Measurements from ENCODE around the gene SYCP2L. TPM values are rescaled to one million over a fixed set of nuclear protein-coding genes. Genes with fewer than 3 reads are reported as not detected.

Gene SYCP2L
- total and polyA plus RNA-seq, 9 of the 15 experiments (the other 6 are each of a cell fraction or from before 2014, with no cell fraction given) = 12.4 to 46.9 (median 22.0) TPM

DNA sequence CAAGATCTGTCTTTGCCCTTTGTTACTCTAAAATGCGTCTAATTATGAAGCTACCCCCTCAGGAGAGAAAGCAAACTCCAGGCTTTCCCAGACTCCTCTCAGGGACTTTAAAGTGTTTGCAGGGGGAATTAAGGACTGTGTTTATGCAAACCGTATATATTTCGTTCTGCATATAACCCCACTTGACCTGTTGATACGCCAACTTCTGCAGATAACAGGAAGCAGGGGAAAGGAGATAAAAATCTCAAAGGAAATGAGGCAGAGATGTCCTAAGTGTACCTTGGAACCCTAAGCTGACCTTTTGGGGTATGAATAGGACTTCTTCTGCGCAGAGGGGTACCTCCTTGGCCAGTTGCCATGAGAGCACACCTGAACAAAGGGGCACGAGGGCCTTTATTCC is 8.1 kb downstream of the SYCP2L start (continued):
- TF ChIP-seq, protein P1, sequence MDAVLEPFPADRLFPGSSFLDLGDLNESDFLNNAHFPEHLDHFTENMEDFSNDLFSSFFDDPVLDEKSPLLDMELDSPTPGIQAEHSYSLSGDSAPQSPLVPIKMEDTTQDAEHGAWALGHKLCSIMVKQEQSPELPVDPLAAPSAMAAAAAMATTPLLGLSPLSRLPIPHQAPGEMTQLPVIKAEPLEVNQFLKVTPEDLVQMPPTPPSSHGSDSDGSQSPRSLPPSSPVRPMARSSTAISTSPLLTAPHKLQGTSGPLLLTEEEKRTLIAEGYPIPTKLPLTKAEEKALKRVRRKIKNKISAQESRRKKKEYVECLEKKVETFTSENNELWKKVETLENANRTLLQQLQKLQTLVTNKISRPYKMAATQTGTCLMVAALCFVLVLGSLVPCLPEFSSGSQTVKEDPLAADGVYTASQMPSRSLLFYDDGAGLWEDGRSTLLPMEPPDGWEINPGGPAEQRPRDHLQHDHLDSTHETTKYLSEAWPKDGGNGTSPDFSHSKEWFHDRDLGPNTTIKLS (IDR thresholded peaks at IDR 0.05; ENCODE audit: borderline replicate concordance, low read depth) = no peak
- TF ChIP-seq DMBX1 (CRISPR knock-in tag; IDR thresholded peaks at IDR 0.05; ENCODE audit: borderline replicate concordance) = no peak
- TF ChIP-seq MBD2 (IDR thresholded peaks at IDR 0.05; ENCODE audit: borderline replicate concordance, low read depth) = no peak
- no peak for TF ChIP-seq NFXL1 (CRISPR knock-in tag; IDR thresholded peaks at IDR 0.05)

DNA sequence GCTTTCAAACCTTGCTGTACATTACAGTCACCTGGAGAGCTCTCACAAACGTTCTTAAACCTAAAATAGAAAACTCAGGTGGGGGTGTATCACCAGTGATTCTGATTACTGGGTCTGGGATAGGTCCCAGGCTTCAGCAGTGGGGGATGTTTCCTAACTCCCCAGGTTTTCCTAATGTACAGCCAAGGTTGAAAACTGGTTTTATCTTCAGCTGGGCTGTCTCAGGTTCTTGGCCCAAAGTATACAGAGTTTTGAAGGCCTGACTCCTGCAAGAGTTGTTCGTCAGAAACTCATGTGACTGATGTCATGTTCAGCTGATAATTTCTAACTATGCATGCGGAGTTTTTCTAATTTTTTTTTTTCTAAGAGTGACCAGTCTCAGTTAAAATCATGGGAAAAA is 9.8 kb downstream of the SYCP2L start:
- no peaks in the 10 kb centered on the region for H4K20me1 ChIP-seq (replicated peaks; ENCODE audit: control insufficient read depth, insufficient read depth, low read length)
- no peak overlapping the region for H3K4me3 ChIP-seq
- FAIRE-seq (no peak), DNase-seq (ENCODE audit: extremely low read depth in 1 of 4, low spot score in 3 of 4) (no peak), ATAC-seq (no peak)
- CTCF ChIA-PET (ENCODE audit: low intra/inter-chr PET ratio) = no interaction called here
- H3K4me1 ChIP-seq (replicated peaks in 1 of 2; ENCODE audit: control insufficient read depth in 2 of 2, insufficient read depth in 2 of 2, low read length in 2 of 2) = no peaks in the 10 kb centered on the region
- peaks cover 4% of the 10 kb centered on the region; the same call in 1 of the 3 replicates for H3K79me2 ChIP-seq (ENCODE audit: control insufficient read depth, insufficient read depth, low read length)
- intact Hi-C loops (cut with micrococcal nuclease) = no loop called here
- no peaks in the 10 kb centered on the region for H3K9me1 ChIP-seq (ENCODE audit: control insufficient read depth, insufficient read depth, low read length)
- H3K9ac ChIP-seq (ENCODE audit: insufficient read depth in 1 of 2, low read depth in 2 of 2, low read length in 2 of 2) = no peak overlapping the region
- H3K27ac ChIP-seq (ENCODE audit: extremely low read depth, low read depth, low read length) = no peak overlapping the region
- no peaks in the 10 kb centered on the region for H3K27me3 ChIP-seq (ENCODE audit: control insufficient read depth in 2 of 2, insufficient read depth in 2 of 2, low read length in 2 of 2)
- WGBS (ENCODE audit: insufficient coverage, low coverage, missing lambda C conversion rate) = 57% methylated on average over 3 of the region's 3 CpGs
- in situ Hi-C loops (cut with MboI) = no loop called here
- H3K36me3 ChIP-seq (ENCODE audit: control insufficient read depth, insufficient read depth, low read length) = peaks cover 70% of the 10 kb centered on the region
- POLR2A ChIA-PET = interaction anchor here (1.3 kb wide), 1 partner anchor 15 kb away, joined by 5 read pairs; no protein-coding TSS in a partner anchor
- no peaks in the 10 kb centered on the region for H3K9me3 ChIP-seq (replicated peaks; ENCODE audit: control insufficient read depth, insufficient read depth, low read depth, low read length)
- no peak overlapping the region for H2AFZ ChIP-seq (ENCODE audit: low read depth, low read length)
- H3K4me2 ChIP-seq (ENCODE audit: insufficient read depth, low read length) = no peak overlapping the region
- BruUV-seq (replicated peaks) = TSS peak; percentile 16
- TF ChIP-seq ZBTB7A (IDR thresholded peaks at IDR 0.05; ENCODE audit: borderline replicate concordance, control insufficient read depth, low read depth, low read length) = no peak
- TF ChIP-seq, protein P2, sequence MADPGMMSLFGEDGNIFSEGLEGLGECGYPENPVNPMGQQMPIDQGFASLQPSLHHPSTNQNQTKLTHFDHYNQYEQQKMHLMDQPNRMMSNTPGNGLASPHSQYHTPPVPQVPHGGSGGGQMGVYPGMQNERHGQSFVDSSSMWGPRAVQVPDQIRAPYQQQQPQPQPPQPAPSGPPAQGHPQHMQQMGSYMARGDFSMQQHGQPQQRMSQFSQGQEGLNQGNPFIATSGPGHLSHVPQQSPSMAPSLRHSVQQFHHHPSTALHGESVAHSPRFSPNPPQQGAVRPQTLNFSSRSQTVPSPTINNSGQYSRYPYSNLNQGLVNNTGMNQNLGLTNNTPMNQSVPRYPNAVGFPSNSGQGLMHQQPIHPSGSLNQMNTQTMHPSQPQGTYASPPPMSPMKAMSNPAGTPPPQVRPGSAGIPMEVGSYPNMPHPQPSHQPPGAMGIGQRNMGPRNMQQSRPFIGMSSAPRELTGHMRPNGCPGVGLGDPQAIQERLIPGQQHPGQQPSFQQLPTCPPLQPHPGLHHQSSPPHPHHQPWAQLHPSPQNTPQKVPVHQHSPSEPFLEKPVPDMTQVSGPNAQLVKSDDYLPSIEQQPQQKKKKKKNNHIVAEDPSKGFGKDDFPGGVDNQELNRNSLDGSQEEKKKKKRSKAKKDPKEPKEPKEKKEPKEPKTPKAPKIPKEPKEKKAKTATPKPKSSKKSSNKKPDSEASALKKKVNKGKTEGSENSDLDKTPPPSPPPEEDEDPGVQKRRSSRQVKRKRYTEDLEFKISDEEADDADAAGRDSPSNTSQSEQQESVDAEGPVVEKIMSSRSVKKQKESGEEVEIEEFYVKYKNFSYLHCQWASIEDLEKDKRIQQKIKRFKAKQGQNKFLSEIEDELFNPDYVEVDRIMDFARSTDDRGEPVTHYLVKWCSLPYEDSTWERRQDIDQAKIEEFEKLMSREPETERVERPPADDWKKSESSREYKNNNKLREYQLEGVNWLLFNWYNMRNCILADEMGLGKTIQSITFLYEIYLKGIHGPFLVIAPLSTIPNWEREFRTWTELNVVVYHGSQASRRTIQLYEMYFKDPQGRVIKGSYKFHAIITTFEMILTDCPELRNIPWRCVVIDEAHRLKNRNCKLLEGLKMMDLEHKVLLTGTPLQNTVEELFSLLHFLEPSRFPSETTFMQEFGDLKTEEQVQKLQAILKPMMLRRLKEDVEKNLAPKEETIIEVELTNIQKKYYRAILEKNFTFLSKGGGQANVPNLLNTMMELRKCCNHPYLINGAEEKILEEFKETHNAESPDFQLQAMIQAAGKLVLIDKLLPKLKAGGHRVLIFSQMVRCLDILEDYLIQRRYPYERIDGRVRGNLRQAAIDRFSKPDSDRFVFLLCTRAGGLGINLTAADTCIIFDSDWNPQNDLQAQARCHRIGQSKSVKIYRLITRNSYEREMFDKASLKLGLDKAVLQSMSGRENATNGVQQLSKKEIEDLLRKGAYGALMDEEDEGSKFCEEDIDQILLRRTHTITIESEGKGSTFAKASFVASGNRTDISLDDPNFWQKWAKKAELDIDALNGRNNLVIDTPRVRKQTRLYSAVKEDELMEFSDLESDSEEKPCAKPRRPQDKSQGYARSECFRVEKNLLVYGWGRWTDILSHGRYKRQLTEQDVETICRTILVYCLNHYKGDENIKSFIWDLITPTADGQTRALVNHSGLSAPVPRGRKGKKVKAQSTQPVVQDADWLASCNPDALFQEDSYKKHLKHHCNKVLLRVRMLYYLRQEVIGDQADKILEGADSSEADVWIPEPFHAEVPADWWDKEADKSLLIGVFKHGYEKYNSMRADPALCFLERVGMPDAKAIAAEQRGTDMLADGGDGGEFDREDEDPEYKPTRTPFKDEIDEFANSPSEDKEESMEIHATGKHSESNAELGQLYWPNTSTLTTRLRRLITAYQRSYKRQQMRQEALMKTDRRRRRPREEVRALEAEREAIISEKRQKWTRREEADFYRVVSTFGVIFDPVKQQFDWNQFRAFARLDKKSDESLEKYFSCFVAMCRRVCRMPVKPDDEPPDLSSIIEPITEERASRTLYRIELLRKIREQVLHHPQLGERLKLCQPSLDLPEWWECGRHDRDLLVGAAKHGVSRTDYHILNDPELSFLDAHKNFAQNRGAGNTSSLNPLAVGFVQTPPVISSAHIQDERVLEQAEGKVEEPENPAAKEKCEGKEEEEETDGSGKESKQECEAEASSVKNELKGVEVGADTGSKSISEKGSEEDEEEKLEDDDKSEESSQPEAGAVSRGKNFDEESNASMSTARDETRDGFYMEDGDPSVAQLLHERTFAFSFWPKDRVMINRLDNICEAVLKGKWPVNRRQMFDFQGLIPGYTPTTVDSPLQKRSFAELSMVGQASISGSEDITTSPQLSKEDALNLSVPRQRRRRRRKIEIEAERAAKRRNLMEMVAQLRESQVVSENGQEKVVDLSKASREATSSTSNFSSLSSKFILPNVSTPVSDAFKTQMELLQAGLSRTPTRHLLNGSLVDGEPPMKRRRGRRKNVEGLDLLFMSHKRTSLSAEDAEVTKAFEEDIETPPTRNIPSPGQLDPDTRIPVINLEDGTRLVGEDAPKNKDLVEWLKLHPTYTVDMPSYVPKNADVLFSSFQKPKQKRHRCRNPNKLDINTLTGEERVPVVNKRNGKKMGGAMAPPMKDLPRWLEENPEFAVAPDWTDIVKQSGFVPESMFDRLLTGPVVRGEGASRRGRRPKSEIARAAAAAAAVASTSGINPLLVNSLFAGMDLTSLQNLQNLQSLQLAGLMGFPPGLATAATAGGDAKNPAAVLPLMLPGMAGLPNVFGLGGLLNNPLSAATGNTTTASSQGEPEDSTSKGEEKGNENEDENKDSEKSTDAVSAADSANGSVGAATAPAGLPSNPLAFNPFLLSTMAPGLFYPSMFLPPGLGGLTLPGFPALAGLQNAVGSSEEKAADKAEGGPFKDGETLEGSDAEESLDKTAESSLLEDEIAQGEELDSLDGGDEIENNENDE (IDR thresholded peaks at IDR 0.05; ENCODE audit: low read depth, low read length) = no peak
- TF ChIP-seq MCM7 (IDR thresholded peaks at IDR 0.05) = no peak
- no peak for TF ChIP-seq PHB (CRISPR knock-in tag; IDR thresholded peaks at IDR 0.05)
- no peak for TF ChIP-seq RBM34 (IDR thresholded peaks at IDR 0.05; ENCODE audit: borderline replicate concordance, insufficient read depth, low read length)
